Smooth muscle cell (in vitro differentiated cells): ENCODE results near the gene PFKP. TPM values are rescaled to one million over a fixed set of nuclear protein-coding genes. Genes with fewer than 3 reads are reported as not detected.

Experiments
- DNase-seq: peaks from one replicate; lab custom pipeline; 2025; ENCODE audit not compliant: unreplicated experiment; lab: John Stamatoyannopoulos, UW
- H2AFZ ChIP-seq: fragments of 200-600 bp; sonication (generic); 2 replicates; pipeline ENCODE4 v1.6.0; 2016; ENCODE audit warnings: antibody characterized with exemption, low read depth, mild to moderate bottlenecking
- H3F3A ChIP-seq: fragments of 200-600 bp; sonication (generic); 2 replicates; pipeline ENCODE4 v1.6.0; 2017; ENCODE audit warnings: antibody characterized with exemption, low read depth
- H3K27ac ChIP-seq: fragments of 200-600 bp; sonication (generic); 2 replicates; pipeline ENCODE4 v1.5.1; 2016; ENCODE audit warnings: low read depth, mild to moderate bottlenecking
- H3K27me3 ChIP-seq: fragments of 200-600 bp; sonication (generic); 2 replicates; pipeline ENCODE4 v1.6.1; 2016; ENCODE audit warnings: low read depth, mild to moderate bottlenecking
- H3K36me3 ChIP-seq: fragments of 200-600 bp; sonication (generic); 2 replicates; pipeline ENCODE4 v1.5.1; 2016; ENCODE audit warnings: low read depth
- H3K4me1 ChIP-seq: fragments of 200-600 bp; sonication (generic); 2 replicates; pipeline ENCODE4 v1.5.1; 2016; ENCODE audit warnings: low read depth
- H3K4me2 ChIP-seq: fragments of 200-600 bp; sonication (generic); 2 replicates; pipeline ENCODE4 v1.6.0; 2016; ENCODE audit warnings: mild to moderate bottlenecking
- H3K4me3 ChIP-seq: fragments of 200-600 bp; sonication (generic); 2 replicates; pipeline ENCODE4 v1.5.1; 2016; ENCODE audit warnings: mild to moderate bottlenecking
- H3K79me2 ChIP-seq: fragments of 200-600 bp; sonication (generic); 2 replicates; pipeline ENCODE4 v1.6.0; 2016; ENCODE audit warnings: low read depth, mild to moderate bottlenecking
- H3K9ac ChIP-seq: fragments of 200-600 bp; sonication (generic); 2 replicates; pipeline ENCODE4 v1.6.0; 2016; ENCODE audit warnings: low read depth
- H3K9me3 ChIP-seq: fragments of 200-600 bp; sonication (generic); replicated peaks from 2 replicates; pipeline ENCODE4 v1.5.1; 2016; ENCODE audit warnings: low read depth
- H4K20me1 ChIP-seq: fragments of 200-600 bp; sonication (generic); 2 replicates; pipeline ENCODE4 v1.6.0; 2016; ENCODE audit warnings: low read depth
- CTCF ChIP-seq: fragments of 200-600 bp; sonication (generic); IDR thresholded peaks from 2 replicates; pipeline ENCODE4 v1.5.1; 2017; ENCODE audit warnings: borderline replicate concordance, mild to moderate bottlenecking, antibody characterized with exemption; ENCODE audit not compliant: insufficient read depth, poor library complexity, severe bottlenecking
- WGBS: methylation state at CpG from one replicate; pipeline ENCODE4 v1.1.7; 2016; ENCODE audit warnings: low lambda C conversion rate; 5-methylcytosine and 5-hydroxymethylcytosine counted together
- polyA plus RNA-seq: library from polyadenylated mRNA; unstranded; fragments of >200 nt; fragmentation: Nextera tagmentation; extraction: Ambion mirVana; gene quantifications from 2 replicates; pipeline ENCODE4 v1.2.1, GENCODE V29; 2016
- total RNA-seq: library from RNA; depleted of rRNA; stranded (reverse); fragments of >200 nt; gene quantifications from 2 replicates; pipeline ENCODE4 v1.2.3, GENCODE V29; 2014

PFKP gene
- total and polyA plus RNA-seq, 2 experiments from 2014 or later, result 178 to 203 TPM

- Histone ChIP-seq H3K9ac (no peak overlapping the region), H4K20me1 (no peaks in the 10 kb centered on the region), H3K36me3 (no peaks in the 10 kb centered on the region), H3K4me1 (no peaks in the 10 kb centered on the region), H3K4me2 (no peak overlapping the region), H3K9me3 (no peaks in the 10 kb centered on the region), H3K79me2 (no peaks in the 10 kb centered on the region), H3K27me3 (no peaks in the 10 kb centered on the region), H3K4me3 (no peak overlapping the region), H3F3A (peaks cover 9% of the 10 kb centered on the region), H2AFZ (no peak overlapping the region), H3K27ac (no peak overlapping the region)
- TF ChIP-seq CTCF, result no peak
- no peak for DNase-seq
- whole genome bisulfite sequencing, result 94% methylated on average over 5 of the region's 5 CpGs
Observed at GRCh38 chr10:3178042-3178441, 110.7 kb downstream of the PFKP start.

GRCh38 chr10:3179174-3179573, 111.8 kb downstream of the PFKP start:
- H3K9me3 ChIP-seq, result no peaks in the 10 kb centered on the region

GRCh38 chr10:3180355-3181025, 113.1 kb downstream of the PFKP start:
- no peaks in the 10 kb centered on the region for H3K79me2 ChIP-seq
- H3K4me1 ChIP-seq, result no peaks in the 10 kb centered on the region
- WGBS, result 85% methylated on average over 6 of the region's 6 CpGs
- no peaks in the 10 kb centered on the region for H3K9me3 ChIP-seq
- H2AFZ ChIP-seq, result no peak overlapping the region
- H3F3A ChIP-seq, result no peaks in the 10 kb centered on the region
- no peak overlapping the region for H3K27ac ChIP-seq
- no peak overlapping the region for H3K4me3 ChIP-seq
- H3K4me2 ChIP-seq, result no peak overlapping the region
- H4K20me1 ChIP-seq, result no peaks in the 10 kb centered on the region
- H3K36me3 ChIP-seq, result no peaks in the 10 kb centered on the region
- TF ChIP-seq CTCF, result no peak
- H3K27me3 ChIP-seq, result no peaks in the 10 kb centered on the region
- no peak for DNase-seq
- H3K9ac ChIP-seq, result no peak overlapping the region

More at GRCh38 chr10:3179174-3179573, 111.8 kb downstream of the PFKP start:
- H3K9ac ChIP-seq, result no peak overlapping the region
- no peak for DNase-seq
- no peak for TF ChIP-seq CTCF
- H3K36me3 ChIP-seq, result no peaks in the 10 kb centered on the region
- no peak overlapping the region for H2AFZ ChIP-seq
- no peak overlapping the region for H3K27ac ChIP-seq
- 91% methylated on average over 5 of the region's 5 CpGs for WGBS
- no peaks in the 10 kb centered on the region for H3F3A ChIP-seq
- H3K4me2 ChIP-seq, result no peak overlapping the region
- no peaks in the 10 kb centered on the region for H3K27me3 ChIP-seq
- no peak overlapping the region for H3K4me3 ChIP-seq
- no peaks in the 10 kb centered on the region for H4K20me1 ChIP-seq
- H3K4me1 ChIP-seq, result no peaks in the 10 kb centered on the region
- H3K79me2 ChIP-seq, result no peaks in the 10 kb centered on the region

- Histone ChIP-seq H3K79me2 (no peaks in the 10 kb centered on the region), H2AFZ (no peak overlapping the region), H3K9me3 (no peaks in the 10 kb centered on the region), H4K20me1 (no peaks in the 10 kb centered on the region), H3K27me3 (no peaks in the 10 kb centered on the region), H3K36me3 (no peaks in the 10 kb centered on the region), H3K27ac (no peak overlapping the region), H3K4me3 (no peak overlapping the region), H3F3A (no peaks in the 10 kb centered on the region), H3K4me2 (no peak overlapping the region), H3K4me1 (no peaks in the 10 kb centered on the region), H3K9ac (no peak overlapping the region)
- TF ChIP-seq CTCF, result no peak
- no peak for DNase-seq
- 86% methylated on average over 6 of the region's 6 CpGs for WGBS
Observed at GRCh38 chr10:3185386-3185785, 118.0 kb downstream of the PFKP start.
